CD4-positive, alpha-beta memory T cell (primary cell): Measurements from ENCODE around the gene CADM2. TPM values are rescaled to one million over a fixed set of nuclear protein-coding genes. Genes with fewer than 3 reads are reported as not detected.
A peak's percentile ranks its signal among the peaks of the same experiment; 100 is the strongest.

Experiments
- CTCF ChIA-PET: fragments of 350-600 bp; sonication (Branson Sonifier 250); formaldehyde crosslinking; loops from one replicate; lab custom pipeline; 2021; ENCODE audit warnings: inconsistent platforms; ENCODE audit not compliant: partially characterized antibody; lab: Charles Lee
- POLR2A ChIA-PET: fragments of 350-600 bp; sonication (Branson Sonifier 250); formaldehyde crosslinking; loops from one replicate; lab custom pipeline; 2021; ENCODE audit not compliant: partially characterized antibody; lab: Charles Lee
- DNase-seq, 5 donors: peaks; one replicate each; pipeline versions ENCODE4 v3.0.0 to v3.0.0-alpha.2; 2020 to 2022; ENCODE audit warnings: mixed read lengths in 1 of 5
- H3K27ac ChIP-seq: one replicate; pipeline ENCODE4 v1.7.0; 2013; ENCODE audit warnings: low read depth, low read length
- H3K27me3 ChIP-seq: 2 replicates; pipeline ENCODE4 v1.7.0; 2013; ENCODE audit warnings: mild to moderate bottlenecking, low read length, moderate library complexity; ENCODE audit not compliant: insufficient read depth
- H3K36me3 ChIP-seq: 2 replicates; pipeline ENCODE4 v1.7.0; 2013; ENCODE audit warnings: mild to moderate bottlenecking, low read length, moderate library complexity; ENCODE audit not compliant: insufficient read depth
- H3K4me1 ChIP-seq: 2 replicates; pipeline ENCODE4 v1.7.0; 2013; ENCODE audit warnings: mild to moderate bottlenecking, low read length, moderate library complexity; ENCODE audit not compliant: insufficient read depth
- H3K4me3 ChIP-seq, 2 donors: one replicate each; pipeline ENCODE4 v1.7.0; 2013; ENCODE audit warnings: low read length in 2 of 2, mild to moderate bottlenecking in 1 of 2
- H3K9me3 ChIP-seq, 2 donors: one replicate each; pipeline ENCODE4 v1.7.0; 2013; ENCODE audit warnings: low read length in 2 of 2, control low read depth in 1 of 2; ENCODE audit not compliant: control insufficient read depth in 1 of 2
- H3K27ac Mint-ChIP-seq, 7 donors: one replicate each; pipeline ENCODE4 v1.8.0; 2020 to 2021; ENCODE audit warnings: mixed read lengths in 7 of 7, mild to moderate bottlenecking in 6 of 7, inconsistent platforms in 3 of 7, moderate library complexity in 3 of 7
- H3K27me3 Mint-ChIP-seq, 2 donors: one replicate each; pipeline ENCODE4 v1.8.0; 2020 to 2021; ENCODE audit warnings: mixed read lengths in 2 of 2
- H3K36me3 Mint-ChIP-seq, 2 donors: one replicate each; pipeline ENCODE4 v1.8.0; 2020 to 2021; ENCODE audit warnings: mixed read lengths in 2 of 2, inconsistent platforms in 1 of 2, mild to moderate bottlenecking in 1 of 2
- H3K4me1 Mint-ChIP-seq, 4 donors: one replicate each; pipeline ENCODE4 v1.8.0; 2020 to 2021; ENCODE audit warnings: mixed read lengths in 4 of 4, mild to moderate bottlenecking in 1 of 4
- H3K4me3 Mint-ChIP-seq, 8 donors: one replicate each; pipeline ENCODE4 v1.8.0; 2020 to 2021; ENCODE audit warnings: mixed read lengths in 8 of 8, mild to moderate bottlenecking in 7 of 8, moderate library complexity in 6 of 8, inconsistent platforms in 3 of 8
- H3K9me3 Mint-ChIP-seq, 8 donors: one replicate each; pipeline ENCODE4 v1.8.0; 2020 to 2021; ENCODE audit warnings: mixed read lengths in 8 of 8, mild to moderate bottlenecking in 5 of 8, inconsistent platforms in 3 of 8, moderate library complexity in 1 of 8
- intact Hi-C: fragments of 100-400 bp; cut with micrococcal nuclease; formaldehyde crosslinking; loops from one replicate; pipeline ENCODE4 v1.15.1; 2023
- polyA plus RNA-seq, 2 donors: library from polyadenylated mRNA; unstranded; fragments of 300-500 nt; fragmentation: Illumina TruSeq; gene quantifications; one replicate each; pipeline ENCODE4 v1.2.3, GENCODE V29; 2021
- total RNA-seq, 2 experiments: library from RNA; stranded (reverse); gene quantifications; one replicate each; pipeline ENCODE4 v1.2.3, GENCODE V29; 2021

Gene CADM2
- total and polyA plus RNA-seq, 4 experiments from 2014 or later = 0.21 to 0.38 TPM; not detected in 2

DNA sequence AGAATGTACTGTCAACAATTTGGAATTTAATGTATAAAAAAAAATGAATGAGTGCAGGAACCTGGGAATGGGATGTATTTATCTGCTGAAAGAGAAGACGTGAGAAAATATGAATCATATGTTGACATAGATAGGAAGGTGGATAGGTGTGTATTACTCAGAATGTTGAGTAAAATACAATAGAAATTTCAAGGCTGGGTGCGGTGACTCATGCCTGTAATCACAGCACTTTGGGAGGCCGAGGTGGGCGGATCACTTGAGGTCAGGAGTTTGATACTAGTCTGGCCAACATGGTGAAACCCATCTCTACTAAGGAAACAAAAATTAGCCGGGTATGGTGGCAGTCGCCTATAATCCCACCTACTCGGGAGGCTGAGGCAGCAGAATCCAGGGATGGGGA lies 202.8 kb downstream of the CADM2 start:
- H3K27ac ChIP-seq = no peak overlapping the region
- no peaks in the 10 kb centered on the region for H3K27me3 ChIP-seq
- H3K9me3 ChIP-seq = no peaks in the 10 kb centered on the region
- CTCF ChIA-PET = no interaction called here
- H3K4me3 Mint-ChIP-seq = peak overlapping the region in 1 of 8 donors; percentile 41
- POLR2A ChIA-PET = no interaction called here
- H3K36me3 Mint-ChIP-seq = no peaks in the 10 kb centered on the region
- no peaks in the 10 kb centered on the region for H3K36me3 ChIP-seq
- H3K27me3 Mint-ChIP-seq = no peaks in the 10 kb centered on the region
- no peaks in the 10 kb centered on the region for H3K4me1 ChIP-seq
- H3K9me3 Mint-ChIP-seq = peaks cover 0 to 9% (median under 1%) of the 10 kb centered on the region in 8 donors
- no peak overlapping the region for H3K27ac Mint-ChIP-seq
- intact Hi-C loops = no loop called here
- H3K4me3 ChIP-seq = no peak overlapping the region
- no peaks in the 10 kb centered on the region for H3K4me1 Mint-ChIP-seq
- DNase-seq = no peak

GRCh38 chr3:85162905-85163304 lies 204.1 kb downstream of the CADM2 start:
- H3K36me3 ChIP-seq = no peaks in the 10 kb centered on the region
- H3K4me3 ChIP-seq = no peak overlapping the region
- no peaks in the 10 kb centered on the region for H3K4me1 Mint-ChIP-seq
- POLR2A ChIA-PET = no interaction called here
- CTCF ChIA-PET = no interaction called here
- no peak for DNase-seq
- no peak overlapping the region for H3K4me3 Mint-ChIP-seq
- H3K4me1 ChIP-seq = no peaks in the 10 kb centered on the region
- H3K27ac ChIP-seq = no peak overlapping the region
- intact Hi-C loops = no loop called here
- H3K27me3 Mint-ChIP-seq = no peaks in the 10 kb centered on the region
- H3K9me3 ChIP-seq = no peaks in the 10 kb centered on the region
- H3K36me3 Mint-ChIP-seq = no peaks in the 10 kb centered on the region
- H3K9me3 Mint-ChIP-seq = peaks cover 0 to 5% (median under 1%) of the 10 kb centered on the region in 8 donors
- H3K27me3 ChIP-seq = no peaks in the 10 kb centered on the region
- H3K27ac Mint-ChIP-seq = no peak overlapping the region

DNA sequence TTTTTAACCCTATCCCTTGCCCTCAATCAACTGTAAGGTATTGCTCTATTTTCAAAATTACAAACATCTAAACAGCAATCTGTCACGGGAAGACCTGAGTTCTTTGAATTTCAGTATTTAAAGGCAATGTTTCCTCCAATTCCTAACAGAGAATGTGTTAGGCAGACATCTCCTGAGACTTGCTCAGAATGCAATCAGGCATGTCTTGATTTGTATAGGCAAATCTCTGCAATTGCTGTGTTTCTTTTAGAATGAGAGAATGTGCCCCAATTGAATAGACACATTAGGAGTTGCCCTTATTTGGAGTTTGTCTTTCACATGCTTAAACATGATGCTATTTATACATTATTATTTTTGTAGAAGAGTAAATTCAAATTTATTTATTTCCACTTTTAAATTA lies 205.6 kb downstream of the CADM2 start:
- H3K27ac Mint-ChIP-seq = no peak overlapping the region
- Histone ChIP-seq H3K9me3 (no peaks in the 10 kb centered on the region), H3K27me3 (no peaks in the 10 kb centered on the region), H3K4me1 (no peaks in the 10 kb centered on the region), H3K27ac (no peak overlapping the region), H3K36me3 (no peaks in the 10 kb centered on the region), H3K4me3 (no peak overlapping the region)
- no peaks in the 10 kb centered on the region for H3K4me1 Mint-ChIP-seq
- no peak overlapping the region for H3K4me3 Mint-ChIP-seq
- CTCF ChIA-PET = no interaction called here
- H3K36me3 Mint-ChIP-seq = no peaks in the 10 kb centered on the region
- no peak for DNase-seq
- H3K9me3 Mint-ChIP-seq = peaks cover 0 to 4% (median under 1%) of the 10 kb centered on the region in 8 donors
- intact Hi-C loops = no loop called here
- H3K27me3 Mint-ChIP-seq = no peaks in the 10 kb centered on the region
- POLR2A ChIA-PET = no interaction called here

DNA sequence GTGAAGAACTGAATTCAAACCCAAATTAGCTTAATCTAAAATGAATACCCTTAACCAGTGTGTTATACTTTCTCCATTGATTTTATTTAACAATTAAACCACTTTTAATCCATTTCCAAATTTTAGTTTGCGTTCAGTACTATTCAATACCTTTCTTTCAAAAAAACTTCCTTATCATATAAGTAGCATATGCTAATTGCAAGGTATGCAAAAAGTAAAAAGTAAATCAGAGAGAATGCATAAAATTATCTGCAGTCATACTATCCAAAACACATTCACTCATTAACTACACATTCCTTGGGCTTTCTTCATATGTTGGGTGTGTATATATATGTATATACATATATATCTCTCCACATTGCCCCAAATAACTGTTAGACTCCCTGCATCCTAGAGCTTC lies 208.8 kb downstream of the CADM2 start:
- ChIA-PET POLR2A (no interaction called here), CTCF (no interaction called here)
- H3K27ac Mint-ChIP-seq = no peak overlapping the region
- Histone ChIP-seq H3K9me3 (no peaks in the 10 kb centered on the region), H3K36me3 (no peaks in the 10 kb centered on the region), H3K4me1 (no peaks in the 10 kb centered on the region), H3K4me3 (no peak overlapping the region), H3K27me3 (no peaks in the 10 kb centered on the region), H3K27ac (no peak overlapping the region)
- intact Hi-C loops = no loop called here
- H3K4me1 Mint-ChIP-seq = no peaks in the 10 kb centered on the region
- peaks cover 0 to 5% (median 1%) of the 10 kb centered on the region in 8 donors for H3K9me3 Mint-ChIP-seq
- no peaks in the 10 kb centered on the region for H3K36me3 Mint-ChIP-seq
- no peaks in the 10 kb centered on the region for H3K27me3 Mint-ChIP-seq
- no peak overlapping the region for H3K4me3 Mint-ChIP-seq
- no peak for DNase-seq

- ChIA-PET CTCF (no interaction called here), POLR2A (no interaction called here)
- DNase-seq = no peak
- Histone ChIP-seq H3K36me3 (no peaks in the 10 kb centered on the region), H3K4me3 (no peak overlapping the region), H3K27me3 (no peaks in the 10 kb centered on the region), H3K27ac (no peak overlapping the region), H3K9me3 (no peaks in the 10 kb centered on the region), H3K4me1 (no peaks in the 10 kb centered on the region)
- H3K4me1 Mint-ChIP-seq = no peaks in the 10 kb centered on the region
- H3K27me3 Mint-ChIP-seq = no peaks in the 10 kb centered on the region
- peaks cover 0 to 9% (median 4%) of the 10 kb centered on the region in 8 donors for H3K9me3 Mint-ChIP-seq
- H3K36me3 Mint-ChIP-seq = no peaks in the 10 kb centered on the region
- no peak overlapping the region for H3K27ac Mint-ChIP-seq
- H3K4me3 Mint-ChIP-seq = no peak overlapping the region
- intact Hi-C loops = no loop called here
These were observed 211.9 kb downstream of the CADM2 start for GRCh38 chr3:85170646-85171045.

DNA sequence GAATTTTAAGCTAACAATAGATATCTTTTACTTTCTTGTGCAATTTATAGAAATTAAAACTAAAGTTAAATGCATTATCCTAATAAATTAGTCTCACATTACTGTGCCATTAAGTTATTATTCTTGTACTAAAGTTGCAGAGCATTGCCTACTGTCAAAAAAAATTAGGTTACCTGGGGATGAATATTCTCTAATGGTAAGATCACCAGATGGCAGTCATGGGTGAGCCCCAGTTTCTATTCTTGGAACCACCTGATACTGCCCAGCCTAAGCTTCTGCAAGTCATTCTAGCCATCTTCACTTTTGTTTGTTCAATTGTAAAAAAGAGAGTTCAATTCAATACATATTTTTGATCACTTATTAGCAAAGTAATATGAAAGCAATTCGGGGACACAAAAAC lies 213.2 kb downstream of the CADM2 start:
- H3K4me1 ChIP-seq = no peaks in the 10 kb centered on the region
- Mint-ChIP-seq H3K27me3 (no peaks in the 10 kb centered on the region), H3K4me1 (no peaks in the 10 kb centered on the region), H3K4me3 (no peak overlapping the region), H3K36me3 (no peaks in the 10 kb centered on the region), H3K27ac (no peak overlapping the region), H3K9me3 (peaks cover 0 to 9% (median 4%) of the 10 kb centered on the region in 8 donors)
- no peak for DNase-seq
- no peaks in the 10 kb centered on the region for H3K36me3 ChIP-seq
- CTCF ChIA-PET = no interaction called here
- no peaks in the 10 kb centered on the region for H3K9me3 ChIP-seq
- POLR2A ChIA-PET = no interaction called here
- intact Hi-C loops = no loop called here
- H3K4me3 ChIP-seq = no peak overlapping the region
- no peak overlapping the region for H3K27ac ChIP-seq
- H3K27me3 ChIP-seq = no peaks in the 10 kb centered on the region

DNA sequence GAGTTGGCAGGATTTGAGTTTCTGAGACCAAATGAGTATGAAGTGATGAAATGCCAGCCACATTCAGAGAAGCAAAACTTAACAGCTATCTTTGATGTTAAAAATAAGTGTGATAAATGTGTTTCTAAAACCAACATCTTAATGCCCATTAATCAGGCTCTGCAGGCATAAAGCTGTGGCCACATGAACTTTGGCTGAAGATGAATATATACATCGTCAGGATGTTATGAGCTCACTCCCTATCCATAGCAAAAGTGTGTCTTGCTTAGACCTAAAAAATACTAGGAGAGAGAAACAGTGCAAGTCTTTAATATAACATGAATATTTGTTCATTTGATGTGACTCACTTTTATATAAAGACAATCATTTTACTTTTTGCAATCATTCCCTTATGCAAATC lies 218.0 kb downstream of the CADM2 start:
- CTCF ChIA-PET = no interaction called here
- Mint-ChIP-seq H3K4me3 (no peak overlapping the region), H3K4me1 (no peaks in the 10 kb centered on the region)

More for the DNA sequence above, 218.0 kb downstream of the CADM2 start:
- Histone ChIP-seq H3K4me3 (no peak overlapping the region), H3K36me3 (no peaks in the 10 kb centered on the region), H3K27me3 (no peaks in the 10 kb centered on the region), H3K9me3 (no peaks in the 10 kb centered on the region), H3K4me1 (no peaks in the 10 kb centered on the region), H3K27ac (no peak overlapping the region)
- Mint-ChIP-seq H3K27me3 (no peaks in the 10 kb centered on the region), H3K9me3 (peaks cover 0 to 9% (median 6%) of the 10 kb centered on the region in 8 donors), H3K27ac (no peak overlapping the region), H3K36me3 (no peaks in the 10 kb centered on the region)
- DNase-seq = no peak
- POLR2A ChIA-PET = no interaction called here
- intact Hi-C loops = no loop called here
